Stimulated activated CD4-positive, alpha-beta T cell treated with anti-CD3 and anti-CD28 coated beads, TNF-alpha, amount 100 ng/mL, for 48 hours (primary cell): ENCODE data around the gene LCT.
A peak's percentile ranks its signal among the peaks of the same experiment; 100 is the strongest.

Experiments used
- DNase-seq, 3 donors: peaks; one replicate each; pipeline ENCODE4 v3.0.0-alpha.2; 2020; ENCODE audit warnings: low read depth in 3 of 3

LCT gene

GRCh38 chr2:135836596-135837270 is at the start of gene LCT:
LCT (minus strand) TSS chr2:135837184; CDS start chr2:135837169, 15 bp downstream.
- DNase-seq = no peak

- DNase-seq = no peak
Measured at GRCh38 chr2:135885709-135886108, 48.7 kb upstream of the LCT start.

DNA sequence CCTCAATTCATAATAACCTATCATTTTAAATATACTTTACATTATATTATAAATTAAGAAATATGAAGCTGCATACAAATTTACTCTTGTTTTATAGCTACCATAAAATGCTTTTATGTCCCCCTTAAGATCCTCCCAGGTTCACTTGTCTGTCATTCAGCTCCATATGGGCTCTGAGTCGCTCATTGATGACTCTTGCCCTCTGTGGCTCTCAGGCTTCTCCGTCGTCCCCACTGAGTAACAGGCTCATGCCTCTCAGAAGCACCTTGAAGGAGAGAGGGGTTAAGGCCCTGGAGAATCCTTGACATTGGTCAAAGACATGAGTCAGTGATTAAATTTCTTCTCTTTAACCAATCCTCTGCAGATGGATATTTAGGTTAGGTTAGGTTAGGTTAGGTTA is 45.4 kb upstream of the LCT start:
- DNase-seq = no peak

DNA sequence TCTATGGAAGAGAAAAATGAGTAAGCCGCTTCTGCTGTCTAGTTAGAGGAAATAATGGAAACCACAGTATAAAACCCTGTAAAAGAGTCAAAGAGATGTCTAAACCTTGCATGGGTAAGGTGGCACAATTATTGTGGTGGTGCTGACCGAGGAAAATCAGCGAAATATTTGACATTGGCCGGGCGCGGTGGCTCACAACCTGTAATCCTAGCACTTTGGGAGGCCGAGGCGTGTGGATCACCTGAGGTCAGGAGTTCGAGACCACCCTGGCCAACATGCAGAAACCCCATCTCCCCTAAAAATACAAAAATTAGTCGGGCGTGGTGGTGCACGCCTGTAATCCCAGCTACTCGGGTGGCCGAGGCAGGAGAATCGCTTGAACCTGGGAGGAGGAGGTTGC is 39.8 kb upstream of the LCT start:
- peak in 1 of 3 donors; percentile 7 for DNase-seq

DNA sequence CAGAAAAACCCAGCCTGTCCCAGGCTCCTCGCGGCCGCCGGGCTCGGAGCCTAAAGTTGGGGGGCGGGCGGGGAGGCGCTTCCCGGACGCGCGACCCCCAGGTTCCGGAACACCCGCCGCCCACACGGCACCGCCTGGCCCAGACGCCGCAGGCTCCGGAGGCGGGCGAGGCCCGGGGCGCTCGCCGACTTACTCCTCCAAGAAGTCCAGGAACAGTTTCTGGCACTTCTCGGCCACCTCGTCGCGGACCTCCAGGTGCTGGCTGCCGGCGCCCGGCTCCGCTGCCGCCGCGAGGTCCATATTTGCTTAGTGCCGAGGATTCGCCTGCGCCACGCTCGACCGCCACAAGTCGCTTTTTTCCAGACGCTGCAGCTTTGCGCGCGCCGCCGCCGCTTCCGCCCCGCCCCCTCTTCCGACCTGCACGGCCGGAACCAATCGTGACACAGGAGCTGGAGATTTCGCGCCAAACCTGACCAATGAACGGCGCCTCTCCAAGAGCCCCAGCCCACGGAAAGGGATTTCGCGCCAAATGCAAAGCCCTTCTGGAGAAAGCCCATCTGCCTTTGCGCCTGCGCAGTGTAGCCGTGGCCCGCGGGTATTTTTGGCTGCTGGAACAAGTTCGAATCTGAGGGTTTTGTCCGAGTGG is 39.2 kb upstream of the LCT start, which contains the start of gene MCM6:
Gene MCM6, minus strand, starts transcription at position 378 of the 646 bp plus-strand sequence. Its CDS starts 78 bp downstream, at position 300.
- DNase-seq = peak; percentile 98 to 99 (median 99)

- DNase-seq = peak; percentile 54 to 74 (median 66)
Measured at GRCh38 chr2:135875491-135876065, 38.6 kb upstream of the LCT start.

- no peak for DNase-seq
Measured at GRCh38 chr2:135874777-135875365, 37.9 kb upstream of the LCT start.

DNA sequence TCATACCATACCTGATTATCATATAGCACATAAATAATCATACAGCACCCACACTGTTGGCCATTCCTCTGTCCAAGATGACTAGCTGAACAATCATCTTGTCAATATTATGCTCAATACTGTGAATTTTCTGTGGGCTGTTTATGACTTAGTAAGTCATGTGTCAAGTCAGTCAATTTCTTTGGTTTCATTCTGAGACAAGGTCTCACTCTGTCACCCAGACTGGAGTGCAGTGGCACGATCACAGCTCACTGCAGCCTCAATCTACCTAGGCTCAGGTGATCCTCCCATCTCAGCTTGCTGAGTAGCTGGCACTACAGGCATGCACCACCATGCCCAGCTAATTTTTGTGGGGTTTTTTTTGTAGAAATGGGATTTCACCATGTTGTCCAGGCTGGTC is 33.6 kb upstream of the LCT start:
- no peak for DNase-seq

- DNase-seq = no peak
Measured at GRCh38 chr2:135863233-135863632, 26.2 kb upstream of the LCT start.

DNA sequence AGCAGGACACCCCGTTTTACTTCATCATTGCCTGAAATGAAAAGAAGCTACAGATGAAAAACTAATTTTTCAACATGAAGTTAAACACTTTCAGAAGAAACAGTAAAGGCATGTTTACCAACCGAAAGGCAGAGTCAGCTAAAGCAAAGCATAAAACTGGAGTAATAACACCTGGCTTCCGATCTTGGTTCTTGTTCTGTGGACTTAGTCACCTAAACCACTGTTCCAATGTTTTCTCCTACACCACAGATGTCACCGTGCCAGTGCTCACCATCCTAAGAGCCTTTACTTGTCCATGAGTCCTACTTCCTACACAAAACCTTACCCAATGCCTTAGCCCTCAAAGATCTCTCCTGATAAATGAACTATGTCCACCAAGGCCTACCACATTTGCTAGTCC is 25.7 kb upstream of the LCT start:
- no peak for DNase-seq

GRCh38 chr2:135853401-135853800 is 16.4 kb upstream of the LCT start:
- DNase-seq = no peak

GRCh38 chr2:135851858-135852257 is 14.9 kb upstream of the LCT start:
- no peak for DNase-seq

GRCh38 chr2:135850892-135851668 is 14.1 kb upstream of the LCT start:
- DNase-seq = no peak

DNA sequence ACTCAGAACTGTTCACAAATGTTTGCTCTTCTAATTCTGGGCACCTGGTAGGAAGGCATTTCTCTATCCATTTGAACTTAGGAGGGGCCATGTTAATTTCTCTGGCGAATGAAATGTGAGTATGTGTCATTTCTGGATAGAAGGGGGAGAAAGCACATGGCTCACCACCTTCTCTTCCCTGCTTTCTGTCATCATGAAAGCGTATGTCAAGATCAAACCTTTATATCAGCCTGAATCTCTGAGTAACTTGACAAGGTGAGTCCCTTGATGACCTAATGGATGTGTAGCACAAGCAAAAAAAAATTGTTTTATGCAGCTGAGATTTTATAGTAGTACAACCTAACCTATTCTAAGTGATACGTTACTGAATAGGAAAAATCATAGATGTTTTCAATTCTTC is 12.1 kb upstream of the LCT start:
- DNase-seq = no peak

DNA sequence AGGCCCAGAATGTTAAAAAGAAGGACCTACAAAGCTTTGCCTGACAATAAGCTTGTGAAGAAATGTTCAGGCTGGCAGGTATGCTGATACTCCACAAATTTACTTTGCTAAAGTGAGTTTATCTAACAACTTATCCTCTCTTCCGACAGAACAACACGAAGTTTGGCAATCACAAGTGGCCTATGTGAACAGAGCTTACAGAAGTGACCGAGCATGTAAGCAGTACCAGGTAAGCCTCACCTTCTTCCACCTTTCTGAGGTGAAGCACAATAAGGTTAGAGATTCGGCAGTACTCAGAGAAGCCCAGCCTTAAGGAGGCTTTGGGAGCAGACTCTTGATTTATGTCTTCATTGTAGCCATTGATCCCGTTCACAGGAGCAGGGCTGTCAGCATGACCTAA is 9.0 kb upstream of the LCT start:
- no peak for DNase-seq

- DNase-seq = no peak
Measured at GRCh38 chr2:135845257-135845656, 8.3 kb upstream of the LCT start.

DNA sequence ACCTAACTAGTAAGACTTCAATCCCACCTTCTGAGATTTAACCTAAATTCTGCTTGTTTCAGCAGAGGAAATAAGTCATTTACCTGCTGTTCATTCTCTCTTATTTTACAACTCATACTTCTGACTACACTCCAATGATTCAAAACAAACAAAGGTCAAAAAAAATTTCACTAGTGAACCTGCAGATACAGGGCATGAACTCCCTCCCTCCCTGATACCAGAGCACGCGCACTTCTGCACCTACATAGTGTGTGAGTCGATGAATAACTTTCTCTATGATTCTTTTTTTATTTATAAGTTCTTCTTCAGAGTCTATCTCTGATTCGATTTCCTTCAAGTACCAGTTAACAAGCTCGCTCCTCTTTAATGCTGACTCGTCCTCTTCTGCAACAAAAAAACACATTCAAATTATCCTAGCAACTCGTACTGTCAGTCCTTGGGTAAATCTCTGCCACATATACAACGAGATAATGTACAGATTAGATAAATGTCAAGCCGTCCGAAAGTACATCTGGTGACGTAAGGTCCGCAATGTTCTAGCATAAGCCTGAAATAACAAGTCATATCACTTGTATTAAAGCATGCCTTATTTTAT is 7.4 kb upstream of the LCT start:
- no peak for DNase-seq

DNA sequence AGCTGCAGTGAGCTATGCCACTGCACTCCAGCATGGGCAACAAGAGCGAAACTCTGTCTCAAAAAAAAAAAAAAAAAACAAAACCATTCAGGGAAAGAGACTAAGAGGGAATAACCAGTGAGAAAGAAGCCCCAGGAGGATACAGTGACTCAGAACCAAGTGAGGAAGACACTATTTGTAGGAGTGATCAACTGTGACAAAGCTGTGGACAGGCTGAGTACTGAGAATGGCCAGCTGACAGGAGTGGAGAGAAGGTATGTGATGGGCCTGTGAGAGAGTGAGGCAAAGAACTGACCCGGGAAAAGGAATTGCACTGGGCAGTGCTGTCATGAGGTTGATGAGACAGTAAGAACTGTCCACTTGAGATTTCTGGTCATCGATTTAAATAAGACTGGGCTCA is 6.7 kb upstream of the LCT start:
- DNase-seq = no peak

GRCh38 chr2:135840601-135841000 is 3.6 kb upstream of the LCT start:
- DNase-seq = no peak

DNA sequence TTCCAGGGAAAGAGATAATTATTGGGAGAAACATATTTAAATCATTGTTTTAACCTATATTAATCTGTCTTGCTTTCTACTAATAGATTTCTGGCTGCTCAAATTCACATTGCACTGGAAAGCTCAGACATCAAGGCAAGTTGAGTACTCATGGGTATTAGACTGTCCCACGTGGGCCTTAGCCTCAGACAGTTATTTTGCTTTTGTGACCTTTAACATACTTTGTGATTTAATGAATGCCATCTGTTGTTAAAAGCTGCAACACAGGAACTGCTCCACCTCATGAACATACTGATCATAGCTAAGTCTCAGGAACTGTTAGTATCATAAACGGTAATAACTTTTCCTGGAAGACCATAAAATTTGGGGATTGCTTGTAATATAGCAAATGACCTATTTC is 2.7 kb upstream of the LCT start:
- DNase-seq = no peak

- DNase-seq = no peak
Measured at GRCh38 chr2:135838502-135838901, 1.5 kb upstream of the LCT start.

DNA sequence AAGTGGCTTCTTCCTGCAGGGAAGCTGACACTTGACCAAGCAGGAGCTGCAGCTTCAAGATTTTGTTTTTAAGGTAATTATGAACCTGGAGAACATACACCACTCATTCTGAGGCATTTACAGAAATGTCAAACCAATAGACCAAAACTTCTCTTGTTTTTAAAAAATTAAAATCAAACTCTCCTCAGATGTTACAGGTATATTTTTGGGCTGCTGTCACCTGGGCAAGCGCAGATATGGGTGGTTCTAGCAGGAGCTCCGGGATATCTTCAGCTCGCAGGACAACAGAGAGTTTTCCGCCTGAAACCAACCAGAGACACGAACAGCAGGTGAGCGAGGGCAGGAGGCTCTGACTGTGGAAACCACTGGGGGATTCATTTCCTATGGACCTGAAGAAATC is 4.1 kb downstream of the LCT start:
- DNase-seq = no peak
